Suprapubic skin (tissue), 4 donors: ENCODE measurements around the gene EYS. TPM values are rescaled to one million over a fixed set of nuclear protein-coding genes. Genes with fewer than 3 reads are reported as not detected.

Experiments used
- DNase-seq, 2 donors: peaks; one replicate each; pipeline ENCODE4 v3.0.0-alpha.2; 2019; ENCODE audit warnings: low spot score in 2 of 2
- H3K27ac ChIP-seq: fragments of 200-600 bp; sonication (generic); one replicate; pipeline ENCODE4 v1.5.1; 2019
- H3K27me3 ChIP-seq: fragments of 200-600 bp; sonication (generic); one replicate; pipeline ENCODE4 v1.5.1; 2019
- H3K36me3 ChIP-seq: fragments of 200-600 bp; sonication (generic); one replicate; pipeline ENCODE4 v1.5.1; 2019
- H3K4me1 ChIP-seq: fragments of 200-600 bp; sonication (generic); one replicate; pipeline ENCODE4 v1.5.1; 2019
- H3K4me3 ChIP-seq: fragments of 200-600 bp; sonication (generic); one replicate; pipeline ENCODE4 v1.5.1; 2019; ENCODE audit warnings: mild to moderate bottlenecking
- H3K9me3 ChIP-seq: fragments of 200-600 bp; sonication (generic); one replicate; pipeline ENCODE4 v1.5.1; 2019
- EP300 ChIP-seq: sonication (generic); formaldehyde crosslinking; IDR thresholded peaks from one replicate; pipeline ENCODE4 v1.6.1; 2017; ENCODE audit warnings: antibody characterized with exemption
- POLR2A ChIP-seq, 2 donors: fragments of 450-650 bp; IDR thresholded peaks; one replicate each; pipeline ENCODE4 v1.6.1; 2017; ENCODE audit warnings: antibody characterized with exemption in 2 of 2, mild to moderate bottlenecking in 2 of 2, moderate library complexity in 2 of 2
- POLR2AphosphoS5 ChIP-seq, 3 donors: sonication (generic); formaldehyde crosslinking; IDR thresholded peaks; one replicate each; pipeline ENCODE4 v1.6.1; 2017; ENCODE audit warnings: antibody characterized with exemption in 3 of 3
- WGBS: methylation state at CpG from one replicate; pipeline ENCODE4 v1.1.5; 2018; 5-methylcytosine and 5-hydroxymethylcytosine counted together
- total RNA-seq, 4 donors: library from RNA; depleted of rRNA; stranded (reverse); fragments of >200 nt; gene quantifications; one replicate each; pipeline ENCODE4 v1.1.0, GENCODE V29; 2016
- TF ChIP-seq, protein P1 (sequence below), 2 donors: fragments of 200-600 bp in 1 of 2; fragments of 450-650 bp in 1 of 2; sonication (generic) in 1 of 2; IDR thresholded peaks; one replicate each; pipeline ENCODE4 v1.5.1; 2016 to 2019; ENCODE audit warnings: antibody characterized with exemption in 2 of 2, mild to moderate bottlenecking in 1 of 2, moderate library complexity in 1 of 2

The EYS gene
- total RNA-seq, 4 donors from 2014 or later, result not detected

DNA sequence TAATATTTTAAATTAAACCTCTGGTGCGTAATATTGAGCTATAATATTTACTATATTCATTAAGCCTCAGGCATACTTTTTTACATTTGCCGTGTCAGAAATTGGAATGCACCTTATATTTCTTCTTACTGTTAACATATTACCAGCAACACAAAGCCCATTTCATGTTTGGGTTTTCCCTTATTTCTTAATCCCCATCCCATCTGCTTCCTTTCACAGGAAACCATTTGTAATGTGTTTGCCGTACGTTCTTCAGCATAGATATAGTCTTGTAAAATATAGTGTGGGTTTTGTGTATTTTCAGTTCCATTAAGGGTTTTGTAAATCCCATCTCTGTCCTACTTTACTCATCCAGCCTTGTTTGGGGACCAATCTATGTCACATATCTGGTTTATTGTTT lies 6.5 kb downstream of the EYS start:
- Histone ChIP-seq H3K9me3 (no peaks in the 10 kb centered on the region), H3K27me3 (no peaks in the 10 kb centered on the region), H3K27ac (no peak overlapping the region), H3K4me3 (no peak overlapping the region), H3K36me3 (no peaks in the 10 kb centered on the region), H3K4me1 (no peaks in the 10 kb centered on the region)
- 39% methylated on average over 4 of the region's 4 CpGs for WGBS
- TF ChIP-seq EP300, result no peak
- no peak for TF ChIP-seq POLR2AphosphoS5 (IDR thresholded peaks at IDR 0.05)
- TF ChIP-seq POLR2A (IDR thresholded peaks at IDR 0.05), result no peak
- TF ChIP-seq, protein P1, sequence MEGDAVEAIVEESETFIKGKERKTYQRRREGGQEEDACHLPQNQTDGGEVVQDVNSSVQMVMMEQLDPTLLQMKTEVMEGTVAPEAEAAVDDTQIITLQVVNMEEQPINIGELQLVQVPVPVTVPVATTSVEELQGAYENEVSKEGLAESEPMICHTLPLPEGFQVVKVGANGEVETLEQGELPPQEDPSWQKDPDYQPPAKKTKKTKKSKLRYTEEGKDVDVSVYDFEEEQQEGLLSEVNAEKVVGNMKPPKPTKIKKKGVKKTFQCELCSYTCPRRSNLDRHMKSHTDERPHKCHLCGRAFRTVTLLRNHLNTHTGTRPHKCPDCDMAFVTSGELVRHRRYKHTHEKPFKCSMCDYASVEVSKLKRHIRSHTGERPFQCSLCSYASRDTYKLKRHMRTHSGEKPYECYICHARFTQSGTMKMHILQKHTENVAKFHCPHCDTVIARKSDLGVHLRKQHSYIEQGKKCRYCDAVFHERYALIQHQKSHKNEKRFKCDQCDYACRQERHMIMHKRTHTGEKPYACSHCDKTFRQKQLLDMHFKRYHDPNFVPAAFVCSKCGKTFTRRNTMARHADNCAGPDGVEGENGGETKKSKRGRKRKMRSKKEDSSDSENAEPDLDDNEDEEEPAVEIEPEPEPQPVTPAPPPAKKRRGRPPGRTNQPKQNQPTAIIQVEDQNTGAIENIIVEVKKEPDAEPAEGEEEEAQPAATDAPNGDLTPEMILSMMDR (IDR thresholded peaks at IDR 0.05), result no peak
- no peak for DNase-seq

DNA sequence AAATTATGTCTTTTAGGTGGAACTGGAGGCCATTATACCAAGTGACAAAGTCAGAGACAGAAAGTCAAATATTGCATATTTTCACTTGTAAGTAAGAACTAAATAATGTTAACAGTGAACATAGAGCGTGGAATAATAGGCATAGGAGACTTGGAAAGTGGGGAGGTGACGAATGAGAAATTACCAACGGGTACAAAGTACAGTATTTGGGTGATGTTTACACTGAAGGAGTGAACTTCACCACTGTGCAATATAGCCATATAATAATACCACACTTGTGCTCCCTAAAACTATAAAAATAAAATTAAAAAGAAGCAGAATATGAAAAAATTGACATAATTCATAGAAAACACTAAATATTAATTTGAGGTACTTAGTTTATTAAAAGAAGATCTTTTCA lies 14.9 kb downstream of the EYS start:
- TF ChIP-seq POLR2A (IDR thresholded peaks at IDR 0.05), result no peak
- no peak for TF ChIP-seq EP300
- TF ChIP-seq, protein P1 (IDR thresholded peaks at IDR 0.05), result no peak
- no peak for TF ChIP-seq POLR2AphosphoS5 (IDR thresholded peaks at IDR 0.05)
- Histone ChIP-seq H3K9me3 (no peaks in the 10 kb centered on the region), H3K27ac (no peak overlapping the region), H3K4me1 (no peaks in the 10 kb centered on the region), H3K27me3 (no peaks in the 10 kb centered on the region), H3K4me3 (no peak overlapping the region), H3K36me3 (no peaks in the 10 kb centered on the region)
- WGBS, result 89% methylated on average over 3 of the region's 3 CpGs
- no peak for DNase-seq

DNA sequence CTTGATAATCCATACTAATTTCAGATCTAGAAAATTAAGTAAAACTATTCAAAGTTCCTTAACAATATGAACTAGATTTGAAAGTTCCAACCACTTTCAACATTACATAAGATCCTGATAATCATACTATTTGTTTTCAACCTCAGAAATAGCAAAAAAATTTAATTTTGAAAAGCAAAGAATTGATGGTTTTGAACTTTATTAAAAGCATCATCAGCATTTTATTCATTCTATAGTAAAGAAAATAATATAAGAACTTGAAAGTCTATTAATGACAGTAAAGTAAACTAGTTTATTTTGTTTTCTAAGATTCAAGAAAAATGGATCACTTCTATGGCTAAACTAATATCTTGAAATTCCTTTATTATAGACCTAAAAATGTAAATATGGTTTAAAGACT lies 26.8 kb downstream of the EYS start:
- H3K4me3 ChIP-seq, result no peak overlapping the region
- no peaks in the 10 kb centered on the region for H3K9me3 ChIP-seq
- no peak for DNase-seq
- TF ChIP-seq EP300 (no peak), POLR2A (IDR thresholded peaks at IDR 0.05) (no peak), POLR2AphosphoS5 (IDR thresholded peaks at IDR 0.05) (no peak)
- TF ChIP-seq, protein P1 (IDR thresholded peaks at IDR 0.05), result no peak
- H3K27me3 ChIP-seq, result no peaks in the 10 kb centered on the region
- no peaks in the 10 kb centered on the region for H3K4me1 ChIP-seq
- H3K27ac ChIP-seq, result no peak overlapping the region
- H3K36me3 ChIP-seq, result no peaks in the 10 kb centered on the region

DNA sequence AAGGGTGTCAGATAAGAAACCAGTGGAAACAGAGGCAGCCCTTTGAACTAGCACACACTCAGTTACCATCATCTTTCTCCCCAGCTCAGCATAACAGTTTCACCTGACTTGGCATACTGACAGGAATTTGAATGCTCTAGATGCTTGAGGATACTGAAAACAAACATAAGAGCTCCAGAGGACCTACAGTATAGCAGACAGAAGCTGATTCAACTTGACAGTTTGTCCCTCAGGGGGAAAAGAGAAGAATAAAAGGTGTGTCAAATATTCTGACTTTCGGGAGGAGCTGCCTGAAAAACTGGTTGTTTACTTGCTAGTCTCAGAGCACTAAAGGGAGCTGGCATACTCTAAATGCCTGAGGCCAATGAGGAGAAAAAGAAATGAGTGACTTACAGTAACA lies 35.1 kb downstream of the EYS start:
- DNase-seq, result no peak
- H3K4me3 ChIP-seq, result no peak overlapping the region
- WGBS, result 45% methylated on average over 1 of the region's 1 CpG

DNA sequence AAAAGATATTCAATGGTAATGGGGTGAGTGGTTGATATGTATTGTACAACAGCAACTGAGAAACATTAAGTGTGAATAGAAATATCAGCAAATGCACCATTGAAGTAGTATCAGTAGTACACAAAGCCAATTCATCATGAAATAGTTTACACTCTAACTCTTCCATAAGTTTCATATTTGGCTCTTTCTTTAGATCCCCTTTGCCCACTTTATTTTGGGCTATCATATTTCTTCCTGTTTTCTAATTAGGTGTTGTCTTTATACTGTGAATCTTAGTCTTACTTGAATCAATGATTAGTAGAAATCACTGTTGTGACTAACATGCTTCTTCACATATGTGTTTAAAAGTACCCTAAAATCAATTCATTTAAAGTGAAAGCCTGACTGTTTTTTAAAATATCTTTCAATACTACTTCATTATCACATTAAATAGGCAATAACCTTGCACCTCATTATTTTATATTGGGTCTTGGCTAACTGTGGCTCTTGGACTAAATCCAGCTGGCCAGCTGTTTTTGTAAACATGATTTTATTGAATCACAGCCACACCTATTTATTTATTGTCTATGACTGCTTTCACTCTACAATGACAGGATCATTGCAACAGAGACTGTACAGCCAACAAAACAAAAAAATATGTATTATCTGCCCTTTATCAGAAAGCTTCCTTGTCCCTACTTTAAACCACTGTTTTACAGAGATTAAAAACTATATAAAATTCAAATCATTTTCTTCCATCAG lies 38.9 kb downstream of the EYS start:
- no peak overlapping the region for H3K4me3 ChIP-seq
- no peak for DNase-seq
- peaks cover 7% of the 10 kb centered on the region for H3K4me1 ChIP-seq
- H3K27me3 ChIP-seq, result no peaks in the 10 kb centered on the region
- H3K36me3 ChIP-seq, result no peaks in the 10 kb centered on the region
- no peaks in the 10 kb centered on the region for H3K9me3 ChIP-seq
- no peak overlapping the region for H3K27ac ChIP-seq
- TF ChIP-seq EP300 (no peak), POLR2A (IDR thresholded peaks at IDR 0.05) (no peak), POLR2AphosphoS5 (IDR thresholded peaks at IDR 0.05) (no peak)
- TF ChIP-seq, protein P1 (IDR thresholded peaks at IDR 0.05), result no peak

More for the DNA sequence above, 35.1 kb downstream of the EYS start:
- TF ChIP-seq, protein P1 (IDR thresholded peaks at IDR 0.05), result no peak
- no peak for TF ChIP-seq POLR2A (IDR thresholded peaks at IDR 0.05)
- no peak for TF ChIP-seq EP300
- no peak for TF ChIP-seq POLR2AphosphoS5 (IDR thresholded peaks at IDR 0.05)
- Histone ChIP-seq H3K4me1 (peaks cover 7% of the 10 kb centered on the region), H3K9me3 (peaks cover 9% of the 10 kb centered on the region), H3K36me3 (no peaks in the 10 kb centered on the region), H3K27ac (no peak overlapping the region), H3K27me3 (no peaks in the 10 kb centered on the region)
